ENCODE measurements around the gene SPTBN2.

Gene SPTBN2

GRCh38 chr11:66766681-66767080 is 37.7 kb upstream of the SPTBN2 start:
- no peak for TF ChIP-seq SIN3A (IDR thresholded peaks at IDR 0.05; ENCODE audit: borderline replicate concordance, insufficient read depth, low read length)
- no peak for TF ChIP-seq TAF1 (IDR thresholded peaks at IDR 0.05; ENCODE audit: borderline replicate concordance, insufficient read depth, low read length)
- no peak for TF ChIP-seq FOXP2 (optimal IDR thresholded peaks at IDR 0.05; ENCODE audit: borderline replicate concordance, extremely low read depth, extremely low read length, insufficient read depth)
- no peak for TF ChIP-seq POLR2AphosphoS5 (IDR thresholded peaks at IDR 0.05; ENCODE audit: low read depth, low read length)
- TF ChIP-seq, protein P1, sequence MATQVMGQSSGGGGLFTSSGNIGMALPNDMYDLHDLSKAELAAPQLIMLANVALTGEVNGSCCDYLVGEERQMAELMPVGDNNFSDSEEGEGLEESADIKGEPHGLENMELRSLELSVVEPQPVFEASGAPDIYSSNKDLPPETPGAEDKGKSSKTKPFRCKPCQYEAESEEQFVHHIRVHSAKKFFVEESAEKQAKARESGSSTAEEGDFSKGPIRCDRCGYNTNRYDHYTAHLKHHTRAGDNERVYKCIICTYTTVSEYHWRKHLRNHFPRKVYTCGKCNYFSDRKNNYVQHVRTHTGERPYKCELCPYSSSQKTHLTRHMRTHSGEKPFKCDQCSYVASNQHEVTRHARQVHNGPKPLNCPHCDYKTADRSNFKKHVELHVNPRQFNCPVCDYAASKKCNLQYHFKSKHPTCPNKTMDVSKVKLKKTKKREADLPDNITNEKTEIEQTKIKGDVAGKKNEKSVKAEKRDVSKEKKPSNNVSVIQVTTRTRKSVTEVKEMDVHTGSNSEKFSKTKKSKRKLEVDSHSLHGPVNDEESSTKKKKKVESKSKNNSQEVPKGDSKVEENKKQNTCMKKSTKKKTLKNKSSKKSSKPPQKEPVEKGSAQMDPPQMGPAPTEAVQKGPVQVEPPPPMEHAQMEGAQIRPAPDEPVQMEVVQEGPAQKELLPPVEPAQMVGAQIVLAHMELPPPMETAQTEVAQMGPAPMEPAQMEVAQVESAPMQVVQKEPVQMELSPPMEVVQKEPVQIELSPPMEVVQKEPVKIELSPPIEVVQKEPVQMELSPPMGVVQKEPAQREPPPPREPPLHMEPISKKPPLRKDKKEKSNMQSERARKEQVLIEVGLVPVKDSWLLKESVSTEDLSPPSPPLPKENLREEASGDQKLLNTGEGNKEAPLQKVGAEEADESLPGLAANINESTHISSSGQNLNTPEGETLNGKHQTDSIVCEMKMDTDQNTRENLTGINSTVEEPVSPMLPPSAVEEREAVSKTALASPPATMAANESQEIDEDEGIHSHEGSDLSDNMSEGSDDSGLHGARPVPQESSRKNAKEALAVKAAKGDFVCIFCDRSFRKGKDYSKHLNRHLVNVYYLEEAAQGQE (IDR thresholded peaks at IDR 0.05; ENCODE audit: insufficient read depth in 1 of 2, low read depth in 2 of 2, low read length in 2 of 2), result no peak

DNA sequence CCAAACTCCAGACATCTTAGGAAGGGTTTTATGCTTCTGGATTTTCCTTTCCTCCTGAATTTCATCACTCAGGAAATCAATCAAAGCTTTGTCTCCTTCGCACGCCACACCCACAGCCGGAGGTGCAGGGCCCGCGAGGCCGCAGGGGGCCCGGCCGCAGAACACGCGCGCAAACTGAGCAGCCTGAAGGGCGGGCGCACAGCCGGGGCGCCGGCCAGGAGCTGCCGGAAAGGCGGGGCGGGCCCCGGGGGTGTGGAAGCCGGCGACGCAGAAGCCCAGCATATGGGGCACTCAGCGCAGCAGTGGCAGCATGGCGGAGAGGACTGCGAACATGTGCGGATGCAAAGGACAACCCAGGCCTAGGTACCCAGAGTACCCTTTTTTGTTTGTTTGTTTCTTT is 33.1 kb upstream of the SPTBN2 start:
- TF ChIP-seq, protein P1 (IDR thresholded peaks at IDR 0.05; ENCODE audit: insufficient read depth in 1 of 2, low read depth in 2 of 2, low read length in 2 of 2), result no peak
- no peak for TF ChIP-seq FOXP2 (optimal IDR thresholded peaks at IDR 0.05; ENCODE audit: borderline replicate concordance, extremely low read depth, extremely low read length, insufficient read depth)
- TF ChIP-seq SIN3A (IDR thresholded peaks at IDR 0.05; ENCODE audit: borderline replicate concordance, insufficient read depth, low read length), result no peak
- TF ChIP-seq POLR2AphosphoS5 (IDR thresholded peaks at IDR 0.05; ENCODE audit: low read depth, low read length), result no peak
- no peak for TF ChIP-seq TAF1 (IDR thresholded peaks at IDR 0.05; ENCODE audit: borderline replicate concordance, insufficient read depth, low read length)

- TF ChIP-seq SIN3A (IDR thresholded peaks at IDR 0.05; ENCODE audit: borderline replicate concordance, insufficient read depth, low read length), result no peak
- TF ChIP-seq TAF1 (IDR thresholded peaks at IDR 0.05; ENCODE audit: borderline replicate concordance, insufficient read depth, low read length), result no peak
- no peak for TF ChIP-seq POLR2AphosphoS5 (IDR thresholded peaks at IDR 0.05; ENCODE audit: low read depth, low read length)
- no peak for TF ChIP-seq FOXP2 (optimal IDR thresholded peaks at IDR 0.05; ENCODE audit: borderline replicate concordance, extremely low read depth, extremely low read length, insufficient read depth)
- TF ChIP-seq, protein P1 (IDR thresholded peaks at IDR 0.05; ENCODE audit: insufficient read depth in 1 of 2, low read depth in 2 of 2, low read length in 2 of 2), result no peak
These were observed 23.1 kb upstream of the SPTBN2 start for GRCh38 chr11:66752148-66752547.

DNA sequence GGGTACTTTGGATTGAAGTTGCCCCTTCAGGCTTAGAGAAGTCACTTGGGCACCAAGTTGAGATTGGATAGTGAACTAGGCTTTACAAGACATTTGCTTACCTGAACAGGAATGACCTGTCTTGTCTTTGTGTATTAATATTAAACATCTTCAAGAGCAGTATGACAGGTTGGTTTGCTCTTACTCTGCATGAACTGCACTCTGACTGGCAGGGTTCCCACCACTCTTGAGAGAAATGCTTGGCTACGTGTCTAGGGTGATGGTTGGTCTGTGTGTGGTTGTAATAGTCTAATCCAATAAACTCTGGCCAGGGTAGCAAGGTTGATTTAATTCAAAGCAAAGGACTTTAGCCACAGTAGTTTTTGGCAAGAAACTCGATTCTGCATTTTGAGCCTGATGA is 20.1 kb upstream of the SPTBN2 start:
- TF ChIP-seq FOXP2 (optimal IDR thresholded peaks at IDR 0.05; ENCODE audit: borderline replicate concordance, extremely low read depth, extremely low read length, insufficient read depth) (no peak), TAF1 (IDR thresholded peaks at IDR 0.05; ENCODE audit: borderline replicate concordance, insufficient read depth, low read length) (no peak), SIN3A (IDR thresholded peaks at IDR 0.05; ENCODE audit: borderline replicate concordance, insufficient read depth, low read length) (no peak), POLR2AphosphoS5 (IDR thresholded peaks at IDR 0.05; ENCODE audit: low read depth, low read length) (no peak)
- TF ChIP-seq, protein P1 (IDR thresholded peaks at IDR 0.05; ENCODE audit: insufficient read depth in 1 of 2, low read depth in 2 of 2, low read length in 2 of 2), result no peak

GRCh38 chr11:66747480-66747879 is 18.5 kb upstream of the SPTBN2 start:
- TF ChIP-seq, protein P1 (IDR thresholded peaks at IDR 0.05; ENCODE audit: insufficient read depth in 1 of 2, low read depth in 2 of 2, low read length in 2 of 2), result no peak
- TF ChIP-seq FOXP2 (optimal IDR thresholded peaks at IDR 0.05; ENCODE audit: borderline replicate concordance, extremely low read depth, extremely low read length, insufficient read depth) (no peak), SIN3A (IDR thresholded peaks at IDR 0.05; ENCODE audit: borderline replicate concordance, insufficient read depth, low read length) (no peak), TAF1 (IDR thresholded peaks at IDR 0.05; ENCODE audit: borderline replicate concordance, insufficient read depth, low read length) (no peak), POLR2AphosphoS5 (IDR thresholded peaks at IDR 0.05; ENCODE audit: low read depth, low read length) (no peak)
